Left cardiac atrium (tissue), 4 donors: ENCODE measurements around the gene SLC10A1. TPM values are rescaled to one million over a fixed set of nuclear protein-coding genes. Genes with fewer than 3 reads are reported as not detected.

Source experiments
- ATAC-seq, 2 donors: fragments of 200-7000 bp; cut with Tn5 transposase; one replicate each; pipeline ENCODE4 v1.9.1; 2020; ENCODE audit warnings: mild to moderate bottlenecking in 2 of 2, moderate library complexity in 2 of 2
- DNase-seq: peaks from one replicate; pipeline ENCODE4 v3.0.0-alpha.2; 2020
- intact Hi-C, 2 donors: fragments of 100-400 bp; cut with DNase I; formaldehyde crosslinking; loops; one replicate each; pipeline versions ENCODE4 v1.14.1 to v1.15.1; 2022 to 2023
- total RNA-seq, 2 donors: library from RNA; stranded (reverse); fragmentation: NEBNext Ultra II Directional; extraction: Animal tissue kit (Norgen Biotek cat#: 25700); gene quantifications; one replicate each; pipeline ENCODE4 v1.2.1, GENCODE V29; 2021
- donor health status: DM: no; HTN: yes; CAD: no.
- donor health status: DM: no; HTN: yes; CAD: no; lungs with severe emphysema.
- donor health status: DM: yes; HTN: yes; CAD: no.
- donor health status: Dilated cardiomyopathy.

Gene SLC10A1
- total RNA-seq, 2 donors from 2014 or later: not detected

GRCh38 chr14:69812711-69813110, 15.7 kb upstream of the SLC10A1 start:
- ATAC-seq (no peak), DNase-seq (no peak)
- intact Hi-C loops: no loop called here

GRCh38 chr14:69811868-69812252, 14.8 kb upstream of the SLC10A1 start:
- DNase-seq (no peak), ATAC-seq (no peak)
- intact Hi-C loops: no loop called here

- no peak for ATAC-seq
- no peak for DNase-seq
- intact Hi-C loops: no loop called here
Observed at GRCh38 chr14:69811227-69811867, 14.3 kb upstream of the SLC10A1 start.

GRCh38 chr14:69808919-69809808, 12.1 kb upstream of the SLC10A1 start:
- no peak for ATAC-seq
- intact Hi-C loops: no loop called here
- DNase-seq: no peak

GRCh38 chr14:69807192-69807591, 10.2 kb upstream of the SLC10A1 start:
- DNase-seq (no peak), ATAC-seq (no peak)
- intact Hi-C loops: no loop called here

- DNase-seq (no peak), ATAC-seq (no peak)
- intact Hi-C loops: no loop called here
Observed at GRCh38 chr14:69804902-69805301, 7.9 kb upstream of the SLC10A1 start.

- intact Hi-C loops: no loop called here
- DNase-seq (no peak), ATAC-seq (no peak)
Observed at GRCh38 chr14:69803753-69804152, 6.7 kb upstream of the SLC10A1 start.

GRCh38 chr14:69798339-69798735, 1.3 kb upstream of the SLC10A1 start:
- intact Hi-C loops: no loop called here
- DNase-seq: no peak
- ATAC-seq: no peak

- intact Hi-C loops: no loop called here
- ATAC-seq (no peak), DNase-seq (no peak)
Observed at GRCh38 chr14:69797573-69798338, 715 bp upstream of the SLC10A1 start.

- DNase-seq (no peak), ATAC-seq (no peak)
- intact Hi-C loops: no loop called here
Observed at GRCh38 chr14:69795691-69796090, 1.4 kb downstream of the SLC10A1 start.

GRCh38 chr14:69794791-69795190, 2.2 kb downstream of the SLC10A1 start:
- intact Hi-C loops: no loop called here
- DNase-seq (no peak), ATAC-seq (no peak)

GRCh38 chr14:69792887-69793421, 4.1 kb downstream of the SLC10A1 start:
- ATAC-seq (no peak), DNase-seq (no peak)
- intact Hi-C loops: no loop called here

- DNase-seq (no peak), ATAC-seq (no peak)
- intact Hi-C loops: no loop called here
Observed at GRCh38 chr14:69789118-69789640, 7.9 kb downstream of the SLC10A1 start.

GRCh38 chr14:69786603-69787002, 10.4 kb downstream of the SLC10A1 start:
- no peak for DNase-seq
- ATAC-seq: no peak
- intact Hi-C loops: no loop called here

- DNase-seq: no peak
- no peak for ATAC-seq
- intact Hi-C loops: no loop called here
Observed at GRCh38 chr14:69784942-69785341, 12.1 kb downstream of the SLC10A1 start.

GRCh38 chr14:69780952-69781351, 16.1 kb downstream of the SLC10A1 start:
- DNase-seq (no peak), ATAC-seq (no peak)
- intact Hi-C loops: no loop called here

GRCh38 chr14:69780092-69780491, 16.9 kb downstream of the SLC10A1 start:
- no peak for ATAC-seq
- intact Hi-C loops: no loop called here
- DNase-seq: no peak

GRCh38 chr14:69779088-69779487, 18.0 kb downstream of the SLC10A1 start:
- no peak for DNase-seq
- ATAC-seq: no peak
- intact Hi-C loops: no loop called here

GRCh38 chr14:69776875-69777453, 20.1 kb downstream of the SLC10A1 start:
- DNase-seq: no peak
- intact Hi-C loops: no loop called here
- no peak for ATAC-seq
